PC-9 (cell line): Measurements from ENCODE around the gene DAGLB. TPM values are rescaled to one million over a fixed set of nuclear protein-coding genes. Genes with fewer than 3 reads are reported as not detected.

Source experiments
- BruUV-seq: library from RNA; stranded (reverse); fragments of 400-500 nt; replicated peaks from 2 replicates; lab custom pipeline; 2021; lab: Mats Ljungman, UMichigan
- CTCF ChIA-PET: fragments of 300-600 bp; sonication (Branson Sonifier 250); formaldehyde crosslinking; loops from one replicate; lab custom pipeline; 2022; ENCODE audit warnings: antibody characterized with exemption; lab: Charles Lee
- POLR2A ChIA-PET: fragments of 300-600 bp; sonication (Branson Sonifier 250); formaldehyde crosslinking; loops from one replicate; lab custom pipeline; 2022; ENCODE audit warnings: antibody characterized with exemption; ENCODE audit not compliant: unreplicated experiment; lab: Charles Lee
- DNase-seq, 2 experiments: peaks; one replicate each; pipeline versions ENCODE4 v3.0.0 to v3.0.0-alpha.2; 2015 to 2022; ENCODE audit warnings: mixed read lengths in 1 of 2
- H2AFZ ChIP-seq: fragments of 200-600 bp; sonication (generic); 2 replicates; pipeline ENCODE4 v1.8.1; 2017; ENCODE audit warnings: antibody characterized with exemption
- H3F3A ChIP-seq: fragments of 200-600 bp; sonication (generic); 2 replicates; pipeline ENCODE4 v1.8.1; 2017; ENCODE audit warnings: antibody characterized with exemption, mild to moderate bottlenecking, low read depth; ENCODE audit not compliant: insufficient read depth
- H3K27ac ChIP-seq: fragments of 200-600 bp; sonication (generic); 2 replicates; pipeline ENCODE4 v1.6.1; 2016; ENCODE audit warnings: mixed run types
- H3K27me3 ChIP-seq: fragments of 200-600 bp; sonication (generic); 2 replicates; pipeline ENCODE4 v1.6.1; 2016; ENCODE audit warnings: low read depth, mixed run types; ENCODE audit not compliant: insufficient read depth
- H3K36me3 ChIP-seq: fragments of 200-600 bp; sonication (generic); 2 replicates; pipeline ENCODE4 v1.6.1; 2016; ENCODE audit warnings: low read depth, mixed run types
- H3K4me1 ChIP-seq: fragments of 200-600 bp; sonication (generic); replicated peaks from 2 replicates; pipeline ENCODE4 v1.6.1; 2016; ENCODE audit warnings: mixed run types; ENCODE audit not compliant: insufficient read depth
- H3K4me2 ChIP-seq: fragments of 200-600 bp; sonication (generic); 2 replicates; pipeline ENCODE4 v1.6.1; 2017; ENCODE audit warnings: mixed run types
- H3K4me3 ChIP-seq: fragments of 200-600 bp; sonication (generic); 2 replicates; pipeline ENCODE4 v1.6.1; 2016; ENCODE audit warnings: mixed run types
- H3K79me2 ChIP-seq: fragments of 200-600 bp; sonication (generic); 2 replicates; pipeline ENCODE4 v1.6.1; 2017; ENCODE audit warnings: low read depth, mixed run types
- H3K9me2 ChIP-seq: fragments of 200-600 bp; sonication (generic); 2 replicates; pipeline ENCODE4 v1.8.1; 2017; ENCODE audit warnings: mild to moderate bottlenecking; ENCODE audit not compliant: insufficient read depth
- H3K9me3 ChIP-seq: fragments of 200-600 bp; sonication (generic); 2 replicates; pipeline ENCODE4 v1.8.1; 2016; ENCODE audit warnings: low read depth; ENCODE audit not compliant: insufficient read depth
- H4K20me1 ChIP-seq: fragments of 200-600 bp; sonication (generic); 2 replicates; pipeline ENCODE4 v1.8.1; 2017; ENCODE audit not compliant: insufficient read depth
- CTCF ChIP-seq: fragments of 200-600 bp; sonication (generic); conservative IDR thresholded peaks from 2 replicates; pipeline ENCODE4 v1.6.1; 2017; ENCODE audit warnings: mixed run types, antibody characterized with exemption, mild to moderate bottlenecking, moderate library complexity
- EZH2 ChIP-seq: fragments of 200-600 bp; sonication (generic); IDR thresholded peaks from 2 replicates; pipeline ENCODE4 v1.8.0; 2017; ENCODE audit warnings: antibody characterized with exemption, low read depth
- intact Hi-C: fragments of 100-400 bp; cut with micrococcal nuclease; formaldehyde crosslinking; loops from one replicate; pipeline ENCODE4 v1.10.0; 2022; ENCODE audit not compliant: unreplicated experiment
- total RNA-seq: library from RNA; stranded (reverse); gene quantifications from 2 replicates; pipeline ENCODE4 v1.2.3, GENCODE V29; 2021

The DAGLB gene
- total RNA-seq, 1 experiment from 2014 or later: 46.7 TPM

- no peak overlapping the region for H3K4me3 ChIP-seq
- H3K4me1 ChIP-seq: no peaks in the 10 kb centered on the region
- no peak for DNase-seq
- no peak overlapping the region for H3K4me2 ChIP-seq
- H3F3A ChIP-seq: peaks cover 8% of the 10 kb centered on the region; the same call in 1 of the 2 replicates
- H3K79me2 ChIP-seq: no peaks in the 10 kb centered on the region
- BruUV-seq: no TSS peak
- no peaks in the 10 kb centered on the region for H3K27me3 ChIP-seq
- intact Hi-C loops: no loop called here
- ChIA-PET CTCF (no interaction called here), POLR2A (no interaction called here)
- no peak for TF ChIP-seq EZH2
- no peak for TF ChIP-seq CTCF
- no peaks in the 10 kb centered on the region for H3K36me3 ChIP-seq
- H3K9me3 ChIP-seq: no peaks in the 10 kb centered on the region
- no peaks in the 10 kb centered on the region for H3K9me2 ChIP-seq
- H2AFZ ChIP-seq: no peak overlapping the region
- H3K27ac ChIP-seq: no peak overlapping the region
- no peaks in the 10 kb centered on the region for H4K20me1 ChIP-seq
Measured at GRCh38 chr7:6360841-6361240, 86.9 kb downstream of the DAGLB start.

GRCh38 chr7:6359734-6360133, 88.0 kb downstream of the DAGLB start:
- no peaks in the 10 kb centered on the region for H3K9me3 ChIP-seq
- H3K4me3 ChIP-seq: no peak overlapping the region
- no peaks in the 10 kb centered on the region for H3K36me3 ChIP-seq
- no TSS peak for BruUV-seq
- DNase-seq: no peak
- H3K27ac ChIP-seq: no peak overlapping the region
- ChIA-PET POLR2A (no interaction called here), CTCF (interaction anchor here (0.7 kb wide), 1 partner anchor 143 kb away, joined by 8 read pairs; no protein-coding TSS in a partner anchor)
- peaks cover 8% of the 10 kb centered on the region; the same call in 1 of the 2 replicates for H3F3A ChIP-seq
- H4K20me1 ChIP-seq: no peaks in the 10 kb centered on the region
- no peak overlapping the region for H2AFZ ChIP-seq
- H3K4me1 ChIP-seq: no peaks in the 10 kb centered on the region
- no peaks in the 10 kb centered on the region for H3K9me2 ChIP-seq
- H3K4me2 ChIP-seq: no peak overlapping the region
- H3K27me3 ChIP-seq: no peaks in the 10 kb centered on the region
- no peak for TF ChIP-seq CTCF
- TF ChIP-seq EZH2: no peak
- no peaks in the 10 kb centered on the region for H3K79me2 ChIP-seq
- intact Hi-C loops: no loop called here

Other genes with a start within 250 kb of the DAGLB start
- gene CYTH3, start 175.3 kb downstream of the DAGLB start, total RNA-seq: 78.8 and 84.4 TPM in 2 replicates
- gene FAM220A, start 99.0 kb downstream of the DAGLB start, total RNA-seq: 19.0 and 19.2 TPM in 2 replicates
- 480 and 482 TPM in 2 replicates for gene RAC1, start 73.4 kb downstream of the DAGLB start, total RNA-seq
- gene KDELR2, start 36.2 kb upstream of the DAGLB start, total RNA-seq: 134 and 217 TPM in 2 replicates
- 1.3 and 1.7 TPM in 2 replicates for gene GRID2IP, start 103.5 kb upstream of the DAGLB start, total RNA-seq
- 96.1 and 123 TPM in 2 replicates for gene ZDHHC4, start 129.5 kb upstream of the DAGLB start, total RNA-seq
- gene INTS15, start 142.1 kb upstream of the DAGLB start, total RNA-seq: 21.4 and 28.7 TPM in 2 replicates
- 7.9 and 13.5 TPM in 2 replicates for gene ZNF853, start 167.7 kb upstream of the DAGLB start, total RNA-seq
- gene ZNF316, start 189.4 kb upstream of the DAGLB start, total RNA-seq: 28.4 and 34.8 TPM in 2 replicates